Measurements from ENCODE around the gene PHAX.
A peak's percentile ranks its signal among the peaks of the same experiment; 100 is the strongest.

The PHAX gene

GRCh38 chr5:126651013-126651577 is 50.3 kb downstream of the PHAX start:
- TF ChIP-seq MAX (IDR thresholded peaks at IDR 0.05): no peak
- TF ChIP-seq YY1 (IDR thresholded peaks at IDR 0.05; ENCODE audit: low read depth): no peak
- TF ChIP-seq ZBTB7A (IDR thresholded peaks at IDR 0.05; ENCODE audit: low read depth): no peak
- TF ChIP-seq TAF1 (IDR thresholded peaks at IDR 0.05; ENCODE audit: low read depth): no peak
- no peak for TF ChIP-seq EGR1 (IDR thresholded peaks at IDR 0.05)
- no peak for TF ChIP-seq EP300 (IDR thresholded peaks at IDR 0.05; ENCODE audit: borderline replicate concordance)
- TF ChIP-seq TEAD4 (IDR thresholded peaks at IDR 0.05): no peak
- no peak for TF ChIP-seq RAD21 (IDR thresholded peaks at IDR 0.05; ENCODE audit: low read depth)
- TF ChIP-seq NFIC (IDR thresholded peaks at IDR 0.05): no peak

- TF ChIP-seq RAD21 (IDR thresholded peaks at IDR 0.05; ENCODE audit: low read depth) (peak; percentile 93), MAX (IDR thresholded peaks at IDR 0.05) (no peak)
Measured at GRCh38 chr5:126656401-126657007, 55.8 kb downstream of the PHAX start.

- no peak for TF ChIP-seq YY1 (IDR thresholded peaks at IDR 0.05; ENCODE audit: low read depth)
- no peak for TF ChIP-seq RAD21 (IDR thresholded peaks at IDR 0.05; ENCODE audit: low read depth)
- TF ChIP-seq MAX (IDR thresholded peaks at IDR 0.05): no peak
- no peak for TF ChIP-seq EP300 (IDR thresholded peaks at IDR 0.05; ENCODE audit: borderline replicate concordance)
- no peak for TF ChIP-seq TEAD4 (IDR thresholded peaks at IDR 0.05)
- no peak for TF ChIP-seq TCF12 (IDR thresholded peaks at IDR 0.05; ENCODE audit: low read depth)
- TF ChIP-seq FOXM1 (IDR thresholded peaks at IDR 0.05; ENCODE audit: borderline replicate concordance, low read depth): no peak
- TF ChIP-seq TAF1 (IDR thresholded peaks at IDR 0.05; ENCODE audit: low read depth): no peak
- TF ChIP-seq CREB1 (IDR thresholded peaks at IDR 0.05; ENCODE audit: low read depth): no peak
- TF ChIP-seq ZBTB7A (IDR thresholded peaks at IDR 0.05; ENCODE audit: low read depth): no peak
- TF ChIP-seq USF1 (IDR thresholded peaks at IDR 0.05): no peak
Measured at GRCh38 chr5:126658561-126658960, 57.8 kb downstream of the PHAX start.

- TF ChIP-seq TEAD4 (IDR thresholded peaks at IDR 0.05): no peak
- no peak for TF ChIP-seq MAX (IDR thresholded peaks at IDR 0.05)
- TF ChIP-seq TAF1 (IDR thresholded peaks at IDR 0.05; ENCODE audit: low read depth): no peak
- TF ChIP-seq ZBTB7A (IDR thresholded peaks at IDR 0.05; ENCODE audit: low read depth): no peak
- no peak for TF ChIP-seq EP300 (IDR thresholded peaks at IDR 0.05; ENCODE audit: borderline replicate concordance)
- no peak for TF ChIP-seq RAD21 (IDR thresholded peaks at IDR 0.05; ENCODE audit: low read depth)
- no peak for TF ChIP-seq NFIC (IDR thresholded peaks at IDR 0.05)
- TF ChIP-seq CEBPB (IDR thresholded peaks at IDR 0.05): no peak
Measured at GRCh38 chr5:126659805-126660482, 59.2 kb downstream of the PHAX start.

- TF ChIP-seq TAF1 (IDR thresholded peaks at IDR 0.05; ENCODE audit: low read depth) (no peak), REST (IDR thresholded peaks at IDR 0.05; ENCODE audit: low read depth) (no peak), YY1 (IDR thresholded peaks at IDR 0.05; ENCODE audit: low read depth) (no peak), TCF12 (IDR thresholded peaks at IDR 0.05; ENCODE audit: low read depth) (no peak), USF1 (IDR thresholded peaks at IDR 0.05) (no peak), NFIC (IDR thresholded peaks at IDR 0.05) (no peak), EP300 (IDR thresholded peaks at IDR 0.05; ENCODE audit: borderline replicate concordance) (no peak), MAX (IDR thresholded peaks at IDR 0.05) (no peak), FOXM1 (IDR thresholded peaks at IDR 0.05; ENCODE audit: borderline replicate concordance, low read depth) (no peak), TEAD4 (IDR thresholded peaks at IDR 0.05) (no peak), CEBPB (IDR thresholded peaks at IDR 0.05) (no peak), RAD21 (IDR thresholded peaks at IDR 0.05; ENCODE audit: low read depth) (no peak), CREB1 (IDR thresholded peaks at IDR 0.05; ENCODE audit: low read depth) (no peak), EGR1 (IDR thresholded peaks at IDR 0.05) (no peak), ZBTB7A (IDR thresholded peaks at IDR 0.05; ENCODE audit: low read depth) (no peak)
Measured at GRCh38 chr5:126664586-126664985, 63.8 kb downstream of the PHAX start.

GRCh38 chr5:126673477-126673876 is 72.7 kb downstream of the PHAX start:
- no peak for TF ChIP-seq YY1 (IDR thresholded peaks at IDR 0.05; ENCODE audit: low read depth)
- no peak for TF ChIP-seq REST (IDR thresholded peaks at IDR 0.05; ENCODE audit: low read depth)
- no peak for TF ChIP-seq TCF12 (IDR thresholded peaks at IDR 0.05; ENCODE audit: low read depth)
- TF ChIP-seq EGR1 (IDR thresholded peaks at IDR 0.05): no peak
- TF ChIP-seq FOXM1 (IDR thresholded peaks at IDR 0.05; ENCODE audit: borderline replicate concordance, low read depth): no peak
- TF ChIP-seq TEAD4 (IDR thresholded peaks at IDR 0.05): no peak
- no peak for TF ChIP-seq USF1 (IDR thresholded peaks at IDR 0.05)
- TF ChIP-seq ZBTB7A (IDR thresholded peaks at IDR 0.05; ENCODE audit: low read depth): no peak
- TF ChIP-seq RAD21 (IDR thresholded peaks at IDR 0.05; ENCODE audit: low read depth): no peak
- TF ChIP-seq MAX (IDR thresholded peaks at IDR 0.05): no peak
- TF ChIP-seq EP300 (IDR thresholded peaks at IDR 0.05; ENCODE audit: borderline replicate concordance): no peak
- no peak for TF ChIP-seq NFIC (IDR thresholded peaks at IDR 0.05)
- no peak for TF ChIP-seq TAF1 (IDR thresholded peaks at IDR 0.05; ENCODE audit: low read depth)
- no peak for TF ChIP-seq CREB1 (IDR thresholded peaks at IDR 0.05; ENCODE audit: low read depth)
- no peak for TF ChIP-seq CEBPB (IDR thresholded peaks at IDR 0.05)

All from Ishikawa (cell line).